Keratinocyte (primary cell): Measurements from ENCODE around the gene CEP68.

Experiments used
- CTCF ChIP-seq, 3 experiments: IDR thresholded peaks in 1 of 3; conservative IDR thresholded peaks in 1 of 3; optimal IDR thresholded peaks in 1 of 3; 2 replicates in 2 of 3; 3 replicates in 1 of 3; pipeline versions ENCODE3 to v1.5.1; 2011; ENCODE audit warnings: low read length in 3 of 3, mild to moderate bottlenecking in 3 of 3, moderate library complexity in 2 of 3, control low read depth in 1 of 3, inconsistent platforms in 1 of 3; ENCODE audit not compliant: insufficient read depth in 2 of 3; ENCODE audit errors: extremely low read depth in 1 of 3
- EZH2 ChIP-seq: IDR thresholded peaks from one replicate; pipeline ENCODE4 v1.6.1; 2012; ENCODE audit warnings: inconsistent platforms, mild to moderate bottlenecking, low read length, moderate library complexity

- TF ChIP-seq CTCF (optimal IDR thresholded peaks at IDR 0.05 in 1 of 3, IDR thresholded peaks at IDR 0.05 in 1 of 3, conservative IDR thresholded peaks at IDR 0.05 in 1 of 3; ENCODE audit: extremely low read depth in 1 of 3, insufficient read depth in 2 of 3, low read length in 3 of 3) = no peak
- TF ChIP-seq EZH2 = no peak
Measured at GRCh38 chr2:65069439-65069824, 13.2 kb downstream of the CEP68 start.
